Fibroblast of mammary gland (primary cell): Measurements from ENCODE around the gene SIK1.
"Not testable (repeated sequence)": the region's sequence is repeated elsewhere in the genome, so short reads cannot be mapped to it uniquely, and the experiment has no call there.

ENCODE experiments used
- DNase-seq: peaks from one replicate; pipeline ENCODE4 v3.0.0-alpha.2; 2010; ENCODE audit warnings: low read depth
- H3K4me3 ChIP-seq: 2 replicates; pipeline ENCODE4 v1.5.1; 2011; ENCODE audit warnings: low read depth, mild to moderate bottlenecking, low read length, moderate library complexity; ENCODE audit not compliant: control insufficient read depth
- CTCF ChIP-seq: conservative IDR thresholded peaks from 2 replicates; pipeline ENCODE4 v1.5.1; 2011; ENCODE audit warnings: low read depth, low read length, inconsistent platforms; ENCODE audit not compliant: control insufficient read depth, insufficient read depth

SIK1 gene

GRCh38 chr21:43403651-43404430, 23.1 kb downstream of the SIK1 start:
- DNase-seq, H3K4me3 ChIP-seq: not testable (repeated sequence)

GRCh38 chr21:43401125-43401524, 25.8 kb downstream of the SIK1 start:
- H3K4me3 ChIP-seq, DNase-seq: not testable (repeated sequence)

GRCh38 chr21:43399595-43400015, 27.3 kb downstream of the SIK1 start:
- H3K4me3 ChIP-seq, DNase-seq: not testable (repeated sequence)

GRCh38 chr21:43399136-43399535, 27.8 kb downstream of the SIK1 start:
- H3K4me3 ChIP-seq, DNase-seq: not testable (repeated sequence)

- not testable (repeated sequence) for H3K4me3 ChIP-seq, DNase-seq
Observed at GRCh38 chr21:43398533-43398932, 28.4 kb downstream of the SIK1 start.

GRCh38 chr21:43398000-43398399, 28.9 kb downstream of the SIK1 start:
- DNase-seq, H3K4me3 ChIP-seq: not testable (repeated sequence)

- DNase-seq, H3K4me3 ChIP-seq: not testable (repeated sequence)
Observed at GRCh38 chr21:43397439-43397808, 29.5 kb downstream of the SIK1 start.

- DNase-seq, H3K4me3 ChIP-seq: not testable (repeated sequence)
Observed at GRCh38 chr21:43396788-43397438, 30.0 kb downstream of the SIK1 start.

GRCh38 chr21:43383351-43383750, 43.6 kb downstream of the SIK1 start:
- not testable (repeated sequence) for DNase-seq, H3K4me3 ChIP-seq

- DNase-seq, H3K4me3 ChIP-seq: not testable (repeated sequence)
Observed at GRCh38 chr21:43382902-43383301, 44.0 kb downstream of the SIK1 start.

GRCh38 chr21:43380852-43381533, 45.9 kb downstream of the SIK1 start:
- H3K4me3 ChIP-seq, DNase-seq: not testable (repeated sequence)

- not testable (repeated sequence) for H3K4me3 ChIP-seq, DNase-seq
Observed at GRCh38 chr21:43380337-43380736, 46.6 kb downstream of the SIK1 start.

GRCh38 chr21:43379626-43380122, 47.3 kb downstream of the SIK1 start:
- DNase-seq, H3K4me3 ChIP-seq: not testable (repeated sequence)

GRCh38 chr21:43376478-43376882, 50.5 kb downstream of the SIK1 start:
- TF ChIP-seq CTCF: no peak
- no peak overlapping the region for H3K4me3 ChIP-seq
- no peak for DNase-seq
